WTC11 (cell line): Measurements from ENCODE around the gene HCRTR1. TPM values are rescaled to one million over a fixed set of nuclear protein-coding genes. Genes with fewer than 3 reads are reported as not detected.

ENCODE experiments used
- ATAC-seq: fragments of 200-7000 bp; cut with Tn5 transposase; 2 replicates; pipeline ENCODE4 v1.10.0; 2021; ENCODE audit warnings: mild to moderate bottlenecking, moderate library complexity
- CTCF ChIA-PET: fragments of 300-600 bp; sonication (Branson Sonifier 250); formaldehyde crosslinking; loops from one replicate; lab custom pipeline; 2021; ENCODE audit warnings: antibody characterized with exemption; lab: Charles Lee
- POLR2A ChIA-PET: fragments of 350-600 bp; sonication (Branson Sonifier 250); formaldehyde crosslinking; loops from one replicate; lab custom pipeline; 2021; ENCODE audit warnings: antibody characterized with exemption; lab: Charles Lee
- DNase-seq: peaks from one replicate; pipeline ENCODE4 v3.0.0; 2021; ENCODE audit warnings: low spot score
- H3K27ac Mint-ChIP-seq: 2 replicates; pipeline ENCODE4 v1.8.0; 2021; ENCODE audit warnings: mixed read lengths
- H3K27me3 Mint-ChIP-seq: 2 replicates; pipeline ENCODE4 v1.8.0; 2021; ENCODE audit warnings: low read depth, mild to moderate bottlenecking, moderate library complexity, mixed read lengths
- H3K36me3 Mint-ChIP-seq: 2 replicates; pipeline ENCODE4 v1.8.0; 2021; ENCODE audit warnings: mixed read lengths
- H3K4me1 Mint-ChIP-seq: 2 replicates; pipeline ENCODE4 v1.8.0; 2022; ENCODE audit warnings: mixed read lengths
- H3K4me3 Mint-ChIP-seq: 2 replicates; pipeline ENCODE4 v1.8.0; 2021; ENCODE audit warnings: mild to moderate bottlenecking, moderate library complexity, mixed read lengths
- H3K9me3 Mint-ChIP-seq: 2 replicates; pipeline ENCODE4 v1.8.0; 2021; ENCODE audit warnings: mixed read lengths
- AR ChIP-seq: fragments of 250-450 bp; sonication (Bioruptor Pico); IDR thresholded peaks from 2 replicates; pipeline ENCODE4 v1.9.0; 2021; ENCODE audit warnings: mild to moderate bottlenecking
- ARID4B ChIP-seq: sonication (generic); formaldehyde crosslinking; IDR thresholded peaks from 2 replicates; pipeline ENCODE4 v1.8.0; 2023; ENCODE audit warnings: missing genetic modification reagents, mild to moderate bottlenecking, borderline replicate concordance
- FOXJ3 ChIP-seq: sonication (generic); formaldehyde crosslinking; IDR thresholded peaks from 2 replicates; pipeline ENCODE4 v1.9.0; 2021; ENCODE audit warnings: missing genetic modification reagents, mild to moderate bottlenecking, borderline replicate concordance
- FOXP4 ChIP-seq: sonication (generic); formaldehyde crosslinking; IDR thresholded peaks from 2 replicates; pipeline ENCODE4 v1.8.0; 2022; ENCODE audit warnings: mild to moderate bottlenecking, missing genetic modification reagents
- GTF2I ChIP-seq: fragments of 250-450 bp; sonication (Bioruptor Pico); conservative IDR thresholded peaks from 2 replicates; pipeline ENCODE4 v1.4.0; 2021; ENCODE audit warnings: mild to moderate bottlenecking
- IRF1 ChIP-seq: sonication (generic); formaldehyde crosslinking; IDR thresholded peaks from 2 replicates; pipeline ENCODE4 v1.8.0; 2023; ENCODE audit warnings: missing genetic modification reagents
- MAX ChIP-seq: sonication (generic); formaldehyde crosslinking; IDR thresholded peaks from 2 replicates; pipeline ENCODE4 v1.8.0; 2022; ENCODE audit warnings: mild to moderate bottlenecking, missing genetic modification reagents
- MYBL2 ChIP-seq: sonication (generic); formaldehyde crosslinking; IDR thresholded peaks from 2 replicates; pipeline ENCODE4 v1.8.1; 2023; ENCODE audit warnings: mild to moderate bottlenecking, moderate library complexity, missing genetic modification reagents
- NFE2L1 ChIP-seq: sonication (generic); formaldehyde crosslinking; IDR thresholded peaks from 2 replicates; pipeline ENCODE4 v1.8.1; 2023; ENCODE audit warnings: missing genetic modification reagents
- NFYB ChIP-seq: sonication (generic); formaldehyde crosslinking; conservative IDR thresholded peaks from 2 replicates; pipeline ENCODE4 v1.8.0; 2022; ENCODE audit warnings: low read depth, missing genetic modification reagents
- PRRX2 ChIP-seq: fragments of 250-450 bp; sonication (Bioruptor Pico); IDR thresholded peaks from 2 replicates; pipeline ENCODE4 v1.8.0; 2021; ENCODE audit warnings: mild to moderate bottlenecking
- RELA ChIP-seq: sonication (generic); formaldehyde crosslinking; IDR thresholded peaks from 2 replicates; pipeline ENCODE4 v1.8.1; 2022; ENCODE audit warnings: missing genetic modification reagents, mild to moderate bottlenecking, borderline replicate concordance
- ZBTB43 ChIP-seq: sonication (generic); formaldehyde crosslinking; IDR thresholded peaks from 2 replicates; pipeline ENCODE4 v1.8.1; 2023; ENCODE audit warnings: mild to moderate bottlenecking, missing genetic modification reagents
- ZNF232 ChIP-seq: sonication (generic); formaldehyde crosslinking; IDR thresholded peaks from 2 replicates; pipeline ENCODE4 v1.8.0; 2022; ENCODE audit warnings: mild to moderate bottlenecking, missing genetic modification reagents
- ZNF396 ChIP-seq: fragments of 250-450 bp; sonication (Bioruptor Pico); IDR thresholded peaks from 2 replicates; pipeline ENCODE4 v1.8.0; 2021; ENCODE audit warnings: mild to moderate bottlenecking, moderate library complexity, borderline replicate concordance
- ZNF425 ChIP-seq: fragments of 250-450 bp; sonication (Bioruptor Pico); conservative IDR thresholded peaks from 2 replicates; pipeline ENCODE4 v1.9.0; 2021; ENCODE audit warnings: mild to moderate bottlenecking
- ZNF671 ChIP-seq: fragments of 250-450 bp; sonication (Bioruptor Pico); IDR thresholded peaks from 2 replicates; pipeline ENCODE4 v1.8.0; 2021; ENCODE audit warnings: mild to moderate bottlenecking
- ZSCAN18 ChIP-seq: fragments of 250-450 bp; sonication (Bioruptor Pico); IDR thresholded peaks from 2 replicates; pipeline ENCODE4 v2.1.2; 2022; ENCODE audit warnings: mild to moderate bottlenecking, moderate library complexity
- total RNA-seq: library from RNA; stranded (reverse); gene quantifications from 3 replicates; pipeline ENCODE4 v1.2.3, GENCODE V29; 2021

Gene HCRTR1
- total RNA-seq, 1 experiment from 2014 or later, result 0.13 TPM

- H3K4me1 Mint-ChIP-seq, result 0 out of 2 replicates have a peak, but pooled peaks cover 4% of the 10 kb centered on the region
- ATAC-seq (no peak), DNase-seq (no peak)
- TF ChIP-seq RELA (CRISPR knock-in tag), result no peak
- no peak for TF ChIP-seq ZSCAN18 (CRISPR knock-in tag)
- no peak for TF ChIP-seq IRF1 (CRISPR knock-in tag)
- no peak for TF ChIP-seq ZNF396 (CRISPR knock-in tag)
- no peak for TF ChIP-seq ARID4B
- TF ChIP-seq PRRX2 (CRISPR knock-in tag), result no peak
- no peak for TF ChIP-seq NFE2L1
- TF ChIP-seq ZNF232 (CRISPR knock-in tag), result no peak
- TF ChIP-seq ZNF425 (CRISPR knock-in tag), result no peak
- TF ChIP-seq GTF2I (CRISPR knock-in tag), result no peak
- ChIA-PET POLR2A (no interaction called here), CTCF (interaction anchor here (0.6 to 2.8 kb wide), 3 partner anchors 7 to 61 kb away, joined by 3 to 14 read pairs (median 6); partner anchors contain the start of gene HCRTR1)
- peaks cover 7% of the 10 kb centered on the region for H3K36me3 Mint-ChIP-seq
- H3K9me3 Mint-ChIP-seq, result no peaks in the 10 kb centered on the region
- no peaks in the 10 kb centered on the region for H3K27me3 Mint-ChIP-seq
- H3K4me3 Mint-ChIP-seq, result no peak overlapping the region
- H3K27ac Mint-ChIP-seq, result no peak overlapping the region
Measured at GRCh38 chr1:31624731-31625514, 7.4 kb downstream of the HCRTR1 start.

GRCh38 chr1:31625561-31626222 is 8.2 kb downstream of the HCRTR1 start:
- H3K4me3 Mint-ChIP-seq, result no peak overlapping the region
- ChIA-PET CTCF (interaction anchor here (1.3 to 2.8 kb wide), 3 partner anchors 8 to 62 kb away, joined by 3 to 14 read pairs (median 4); partner anchors contain the start of gene HCRTR1), POLR2A (no interaction called here)
- no peak overlapping the region for H3K27ac Mint-ChIP-seq
- DNase-seq, result no peak
- H3K27me3 Mint-ChIP-seq, result no peaks in the 10 kb centered on the region
- no peak for ATAC-seq
- no peaks in the 10 kb centered on the region for H3K9me3 Mint-ChIP-seq
- H3K4me1 Mint-ChIP-seq, result 0 out of 2 replicates have a peak, but pooled peaks cover 4% of the 10 kb centered on the region
- H3K36me3 Mint-ChIP-seq, result peaks cover 13% of the 10 kb centered on the region
- TF ChIP-seq MYBL2 (CRISPR knock-in tag) (no peak), ZBTB43 (no peak), FOXP4 (CRISPR knock-in tag) (no peak), FOXJ3 (CRISPR knock-in tag) (no peak), ZNF671 (CRISPR knock-in tag) (no peak), NFYB (CRISPR knock-in tag) (no peak), MAX (no peak), AR (no peak)
